Posterior cingulate gyrus (tissue), 11 donors: ENCODE measurements around the gene EPSTI1.

Experiments used
- DNase-seq, 10 donors: peaks; one replicate each; pipeline versions ENCODE4 v3.0.0 to v3.0.0-alpha.2; 2020 to 2021; ENCODE audit warnings: mixed read lengths in 3 of 10
- intact Hi-C: fragments of 100-400 bp; cut with DNase I; formaldehyde crosslinking; loops from one replicate; pipeline ENCODE4 v1.15.1; 2023

The EPSTI1 gene

DNA sequence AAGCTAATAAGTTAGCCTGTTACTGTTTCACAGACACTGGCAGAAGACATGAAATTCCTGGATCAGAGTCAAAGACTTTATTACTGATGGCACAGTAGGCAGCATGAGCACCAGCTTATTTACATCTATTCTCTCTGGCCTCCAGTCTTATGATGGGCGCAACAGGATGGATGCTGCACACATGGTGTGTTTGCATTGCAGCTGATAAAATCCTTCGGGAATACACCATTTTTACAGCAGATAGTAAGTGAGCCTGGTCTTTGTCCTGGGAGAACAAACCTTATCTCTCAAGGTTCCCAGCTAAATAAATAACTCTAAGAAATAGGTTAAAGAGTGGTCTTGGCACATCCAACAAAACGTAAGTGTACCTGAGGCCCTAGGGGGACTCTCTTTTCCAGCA lies 16.0 kb downstream of the EPSTI1 start:
- no peak for DNase-seq
- intact Hi-C loops: loop anchor here (10.0 kb wide), 1 partner anchor 889 kb away; no protein-coding TSS in a partner anchor

DNA sequence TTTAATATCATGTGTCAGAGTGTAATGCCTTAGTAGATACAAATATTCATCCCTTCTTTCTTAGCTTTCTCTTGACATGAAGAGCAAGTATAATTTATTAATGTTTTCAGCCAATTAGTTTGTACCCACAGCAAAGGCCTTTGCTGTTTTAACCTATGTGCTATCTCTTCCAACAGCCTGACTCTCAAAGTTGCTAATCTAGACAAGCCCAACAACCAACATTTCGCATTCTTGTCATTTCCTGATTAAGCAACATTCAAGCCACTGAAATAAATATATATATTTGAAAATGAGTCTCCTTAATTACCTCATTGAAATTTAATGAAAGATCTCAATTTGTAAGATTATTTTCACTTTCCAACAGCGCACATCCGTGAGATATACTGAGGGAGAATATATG lies 18.5 kb downstream of the EPSTI1 start:
- no peak for DNase-seq
- intact Hi-C loops: loop anchor here (10.0 kb wide), 1 partner anchor 891 kb away; no protein-coding TSS in a partner anchor

DNA sequence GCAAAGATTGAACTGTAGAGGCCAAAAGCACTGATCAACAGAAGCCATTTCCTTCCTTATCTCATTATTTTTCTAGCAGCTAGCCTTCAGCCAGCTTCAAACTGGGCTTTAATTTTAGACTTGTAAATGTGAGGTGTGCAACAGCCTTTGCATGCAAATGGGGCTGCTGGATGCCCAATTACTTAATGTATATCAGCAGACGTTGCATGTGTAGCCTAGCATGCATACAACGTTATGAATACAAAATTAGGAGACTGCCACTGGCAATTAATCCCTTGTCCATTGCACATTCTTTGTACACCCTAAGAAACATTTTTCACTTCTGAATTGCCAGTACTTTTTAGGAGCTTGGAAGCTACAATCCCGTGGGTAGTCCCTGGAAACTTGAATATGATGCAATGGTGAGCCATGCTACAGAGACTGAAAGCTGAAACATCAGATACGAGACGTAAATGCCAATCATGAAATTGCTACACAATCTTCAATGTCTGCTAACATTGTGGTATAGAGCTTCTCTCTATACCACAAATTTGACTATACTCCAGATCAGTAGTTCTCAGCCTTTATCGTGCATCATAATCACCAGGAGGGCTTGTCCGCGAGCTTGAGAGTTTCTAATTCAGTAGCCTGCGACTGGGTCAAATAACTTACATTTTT lies 20.2 kb downstream of the EPSTI1 start:
- no peak for DNase-seq
- intact Hi-C loops: loop anchor here (10.0 kb wide), 1 partner anchor 893 kb away; no protein-coding TSS in a partner anchor

DNA sequence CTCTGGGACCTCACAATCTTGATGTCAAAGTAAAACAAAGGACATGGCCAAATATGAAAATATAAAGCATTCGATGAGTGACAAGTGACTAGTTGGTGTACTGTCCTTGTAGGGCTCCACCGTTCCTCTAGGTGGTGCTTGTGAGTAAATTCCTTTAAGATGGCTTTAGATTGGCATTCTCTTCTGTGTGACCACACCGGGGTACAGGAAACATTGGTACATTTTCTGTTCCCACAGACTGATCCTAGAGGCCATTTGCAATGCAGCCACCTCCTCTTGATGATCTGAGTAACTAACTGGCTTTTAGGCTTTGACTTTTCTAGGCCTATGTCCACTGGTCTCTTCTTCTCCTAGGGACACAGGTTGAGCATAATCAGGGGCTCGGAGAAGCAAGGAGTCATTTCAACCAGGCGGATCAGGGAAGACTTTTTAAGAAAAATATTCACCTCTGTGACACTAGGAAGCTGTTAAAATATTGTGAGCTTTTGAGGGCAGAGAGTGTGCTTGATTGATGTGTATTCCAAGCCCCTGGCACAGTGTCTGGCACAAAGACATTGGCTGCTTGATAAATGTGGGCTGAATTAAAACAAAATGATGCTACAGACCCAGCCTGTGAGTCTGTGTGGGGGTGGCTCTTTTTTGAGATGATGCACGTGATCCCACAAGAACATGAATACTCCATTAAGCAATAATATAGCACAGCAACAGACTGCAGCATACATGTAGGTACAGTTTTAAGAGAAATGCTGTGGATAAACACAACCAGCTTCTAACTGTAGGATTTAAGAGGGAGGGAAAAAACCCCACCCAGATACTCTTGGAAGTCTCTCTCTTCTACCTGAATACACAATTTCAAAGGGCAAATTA lies 21.0 kb downstream of the EPSTI1 start:
- DNase-seq: peak in 1 of 10 donors; percentile 9

DNA sequence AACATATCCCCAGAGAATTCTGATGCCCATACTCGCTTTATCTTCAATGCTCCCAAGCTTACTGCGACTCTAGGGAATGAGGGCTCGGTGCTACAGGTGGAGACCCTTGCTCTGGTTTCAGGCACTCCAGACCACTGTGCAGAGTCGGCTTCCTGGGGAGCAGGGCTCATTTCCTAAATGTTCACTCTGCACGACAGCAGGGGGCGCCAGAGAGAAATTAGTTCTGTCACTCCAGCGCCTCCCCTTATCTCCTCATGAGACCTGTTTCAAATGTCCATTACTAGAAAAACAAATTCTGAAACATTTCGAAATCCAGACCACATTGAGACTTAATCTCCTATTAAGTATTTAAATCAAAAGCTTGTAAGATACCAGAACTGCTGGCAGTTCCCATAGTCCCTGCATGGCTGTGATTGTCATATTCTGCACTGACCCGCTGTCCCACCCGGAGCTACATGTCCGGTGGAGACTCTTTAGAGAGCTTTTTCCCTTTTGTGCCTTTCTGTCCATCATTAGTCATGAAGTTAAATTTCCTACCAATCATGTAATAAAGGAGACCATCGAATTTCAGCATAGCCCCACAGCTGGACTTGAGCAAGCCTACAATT lies 22.4 kb downstream of the EPSTI1 start:
- intact Hi-C loops: loop anchor here (10.0 kb wide), 2 partner anchors 835 to 895 kb away; no protein-coding TSS in a partner anchor

More for the DNA sequence above, 21.0 kb downstream of the EPSTI1 start:
- intact Hi-C loops: loop anchor here (10.0 kb wide), 1 partner anchor 894 kb away; no protein-coding TSS in a partner anchor

DNA sequence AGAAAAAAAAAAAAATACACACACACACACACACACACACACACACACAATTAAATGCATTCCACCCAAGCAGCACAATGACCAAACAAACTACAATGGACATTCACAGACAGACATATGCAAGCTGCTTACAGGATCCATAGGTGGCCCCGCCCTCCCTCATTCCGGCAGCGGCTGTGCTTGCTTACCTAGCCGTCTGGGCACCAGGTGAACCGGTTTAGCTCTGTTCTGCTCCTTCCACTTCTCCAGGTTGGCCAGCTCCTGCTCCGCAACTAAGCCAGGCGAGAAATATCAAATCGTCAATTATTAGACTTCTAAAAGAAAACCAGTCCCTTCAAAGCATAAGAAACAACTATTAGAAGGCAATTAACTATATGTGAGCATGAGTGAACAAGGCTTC lies 23.1 kb downstream of the EPSTI1 start:
- intact Hi-C loops: loop anchor here (10.0 kb wide), 1 partner anchor 836 kb away; no protein-coding TSS in a partner anchor
- DNase-seq: no peak

More for the DNA sequence above, 22.4 kb downstream of the EPSTI1 start:
- peak; percentile 22 to 94 (median 80) for DNase-seq

DNA sequence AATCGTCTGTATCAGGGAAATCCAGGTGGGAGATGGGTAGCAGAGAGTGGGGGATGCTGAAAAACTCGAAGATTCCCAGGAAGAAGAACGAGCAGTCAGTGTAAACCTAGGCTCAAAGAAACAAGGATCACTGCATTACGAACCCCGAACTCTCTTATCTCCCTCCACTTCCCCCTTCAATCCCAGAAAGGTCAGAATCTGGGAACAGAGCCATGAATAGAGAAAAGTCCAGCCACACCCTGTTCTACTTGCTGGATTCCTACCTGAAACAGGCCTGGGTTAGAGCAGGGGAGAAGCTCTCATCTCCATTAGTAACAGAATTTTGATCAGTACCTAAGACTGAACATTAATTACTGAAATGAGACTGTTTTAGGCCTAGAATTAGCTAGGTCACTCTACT lies 24.4 kb downstream of the EPSTI1 start:
- intact Hi-C loops: loop anchor here (10.0 kb wide), 1 partner anchor 837 kb away; no protein-coding TSS in a partner anchor
- no peak for DNase-seq

DNA sequence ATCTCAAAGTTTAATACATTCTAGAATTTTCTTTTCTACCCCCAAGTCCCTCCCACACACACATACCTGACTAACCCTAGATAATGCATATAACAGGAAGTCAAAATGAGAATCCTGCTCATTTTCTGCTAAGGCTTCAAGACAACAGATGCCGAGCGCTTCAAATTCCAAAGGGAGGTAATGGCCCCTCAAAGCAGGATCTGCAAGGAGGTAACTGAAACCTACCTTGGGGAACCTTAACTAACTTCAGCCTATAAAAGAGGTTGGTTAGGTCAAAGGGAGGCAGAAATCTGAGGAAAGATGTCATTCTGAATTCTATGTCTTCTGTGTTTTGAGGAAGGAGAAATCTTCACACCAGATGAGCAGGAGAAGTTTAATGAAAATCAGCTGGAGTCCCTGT lies 26.8 kb downstream of the EPSTI1 start:
- DNase-seq: no peak
- intact Hi-C loops: loop anchor here (10.0 kb wide), 1 partner anchor 840 kb away; no protein-coding TSS in a partner anchor

DNA sequence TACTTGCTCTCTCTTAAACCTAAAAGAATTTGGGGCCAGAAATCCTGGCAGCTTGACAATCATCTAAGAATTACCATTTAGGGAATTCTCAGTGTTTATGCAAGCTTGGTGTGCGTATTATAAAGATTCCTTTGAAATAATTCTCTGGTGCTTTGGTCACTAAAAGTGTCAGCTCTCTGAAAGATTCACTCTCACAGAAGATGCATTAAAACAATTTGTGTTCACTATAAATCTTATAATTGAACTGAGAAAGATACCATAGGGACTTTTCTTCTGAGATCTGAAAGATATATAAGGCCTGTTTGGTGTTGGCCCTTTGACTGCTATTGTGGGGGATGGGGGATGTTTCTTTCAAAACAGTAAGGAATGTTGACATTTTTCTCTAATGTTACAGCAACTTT lies 27.3 kb downstream of the EPSTI1 start:
- no peak for DNase-seq
- intact Hi-C loops: loop anchor here (10.0 kb wide), 1 partner anchor 840 kb away; no protein-coding TSS in a partner anchor

DNA sequence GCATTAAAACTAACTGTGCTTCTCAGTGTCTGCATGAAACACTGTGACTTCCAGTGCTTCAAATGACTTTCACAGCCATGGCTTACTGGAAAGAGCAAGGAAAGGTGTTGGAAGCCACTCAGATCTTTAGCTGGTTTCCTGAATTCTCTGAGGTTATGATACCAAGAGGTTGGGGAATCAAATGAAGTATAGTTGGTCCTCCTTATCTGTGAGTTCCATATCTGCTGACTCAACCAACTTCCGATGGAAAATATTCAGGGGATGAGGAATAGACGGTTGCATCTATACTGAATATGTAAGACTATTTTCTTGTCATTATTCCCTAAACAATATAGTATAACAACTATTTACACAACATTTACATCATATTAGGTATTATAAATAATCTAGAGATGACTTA lies 32.4 kb downstream of the EPSTI1 start:
- intact Hi-C loops: loop anchor here (10.0 kb wide), 1 partner anchor 845 kb away; no protein-coding TSS in a partner anchor
- no peak for DNase-seq

DNA sequence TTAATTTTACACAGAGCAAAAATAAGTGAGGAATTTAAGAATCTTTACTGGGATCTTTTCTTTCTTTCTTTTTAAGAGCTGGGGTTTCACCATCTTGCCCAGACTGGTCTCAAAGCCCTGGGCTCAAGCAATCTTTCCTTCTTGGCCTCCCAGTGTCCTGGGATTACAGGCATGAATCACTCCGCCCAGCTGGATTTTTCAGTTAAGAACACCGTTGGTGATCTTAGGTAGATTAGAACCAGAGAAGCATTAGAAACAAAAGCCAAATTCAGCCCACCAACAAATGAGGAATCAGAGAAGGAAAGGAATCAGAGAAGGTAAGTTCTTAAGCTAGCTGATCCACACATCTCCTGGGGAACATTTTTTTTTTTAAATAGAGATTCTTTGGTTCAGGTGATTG lies 34.2 kb downstream of the EPSTI1 start:
- intact Hi-C loops: no loop called here
- no peak for DNase-seq

DNA sequence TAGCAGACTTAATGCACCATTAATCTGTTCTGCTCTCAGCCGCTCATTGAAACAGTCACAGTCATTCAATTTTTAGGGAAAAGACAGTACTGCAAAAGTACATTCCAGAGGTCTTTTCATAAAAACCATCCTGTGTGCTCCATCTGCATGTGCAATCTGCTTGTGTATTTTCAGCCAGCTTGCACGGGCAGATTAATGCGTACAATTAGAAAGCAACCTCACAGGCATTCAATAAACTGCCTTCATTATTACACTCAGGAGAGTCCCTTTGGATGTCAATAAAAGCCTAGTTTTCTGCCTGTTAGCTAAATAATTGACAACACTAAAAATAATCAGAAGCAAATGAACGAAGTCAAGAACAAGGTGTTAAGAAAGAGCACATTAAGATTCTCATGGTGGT lies 41.9 kb downstream of the EPSTI1 start:
- no peak for DNase-seq
- intact Hi-C loops: no loop called here

DNA sequence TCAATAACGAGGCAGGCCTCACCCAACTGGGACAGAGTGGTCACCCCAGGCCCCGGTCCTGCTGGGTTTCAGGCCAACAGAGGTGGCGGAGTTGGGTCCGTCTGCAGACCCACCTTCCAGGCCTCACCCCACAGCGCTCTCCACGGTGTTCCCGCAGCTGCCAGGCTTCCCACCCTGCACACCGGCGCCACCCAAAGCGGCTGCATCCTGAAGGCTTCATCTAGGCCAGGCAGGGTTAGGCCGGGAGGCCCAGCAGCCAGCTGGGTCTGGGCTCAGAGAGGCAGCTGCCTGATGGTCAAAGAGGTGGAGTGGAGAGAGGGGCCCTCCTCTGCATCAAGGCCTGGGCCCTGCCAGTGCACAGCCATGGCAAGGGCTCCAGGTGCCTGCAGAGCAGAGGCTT lies 44.1 kb downstream of the EPSTI1 start:
- intact Hi-C loops: no loop called here
- DNase-seq: peak in 1 of 10 donors; percentile 78

DNA sequence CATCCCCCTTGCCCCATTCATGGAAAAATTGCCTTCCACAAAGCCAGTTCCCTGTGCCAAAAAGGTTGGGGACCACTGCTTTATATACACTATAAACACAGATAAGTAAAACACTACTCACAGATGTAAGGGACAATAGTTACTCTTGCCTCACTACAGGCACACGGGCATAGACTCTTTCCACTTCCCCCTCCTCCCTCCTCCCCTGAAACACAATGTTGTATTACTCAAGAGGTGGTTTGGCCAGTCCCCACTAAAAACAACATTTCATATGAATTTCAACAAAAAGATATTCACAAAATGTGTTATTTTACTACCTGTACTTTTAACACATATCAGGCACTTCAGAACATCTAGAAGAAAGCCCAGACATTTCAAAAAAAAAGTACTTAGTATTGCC lies 45.1 kb downstream of the EPSTI1 start:
- DNase-seq: no peak
- intact Hi-C loops: no loop called here

DNA sequence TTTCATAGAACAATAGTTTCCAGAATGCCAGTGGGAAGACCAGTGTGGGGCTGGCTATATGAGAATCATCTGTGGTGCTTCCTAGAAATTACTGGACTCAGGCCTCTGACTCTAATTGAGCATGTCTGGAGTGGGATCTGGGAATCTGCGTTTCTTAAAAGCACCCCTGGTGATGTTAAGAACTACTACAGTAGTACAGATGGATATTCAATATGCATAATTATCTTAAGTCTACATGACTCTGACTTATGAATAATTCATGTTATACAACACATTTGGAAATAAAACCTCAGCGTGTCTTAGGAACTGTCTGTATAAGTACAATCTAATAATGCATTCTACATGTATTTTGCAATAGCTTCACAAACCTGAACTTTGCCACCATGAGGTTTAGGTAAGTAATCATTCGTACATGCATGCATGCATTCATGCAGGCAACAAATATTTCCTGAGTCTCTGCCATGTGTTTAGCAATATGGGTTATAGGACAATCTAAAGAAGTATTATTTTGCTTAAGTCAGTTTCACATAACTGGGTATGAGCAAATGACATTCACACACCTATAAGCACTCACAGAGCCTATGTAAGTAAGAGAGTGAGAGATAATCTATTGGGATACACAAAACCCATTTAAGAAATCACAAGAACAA lies 62.0 kb downstream of the EPSTI1 start:
- no peak for DNase-seq
- intact Hi-C loops: no loop called here

DNA sequence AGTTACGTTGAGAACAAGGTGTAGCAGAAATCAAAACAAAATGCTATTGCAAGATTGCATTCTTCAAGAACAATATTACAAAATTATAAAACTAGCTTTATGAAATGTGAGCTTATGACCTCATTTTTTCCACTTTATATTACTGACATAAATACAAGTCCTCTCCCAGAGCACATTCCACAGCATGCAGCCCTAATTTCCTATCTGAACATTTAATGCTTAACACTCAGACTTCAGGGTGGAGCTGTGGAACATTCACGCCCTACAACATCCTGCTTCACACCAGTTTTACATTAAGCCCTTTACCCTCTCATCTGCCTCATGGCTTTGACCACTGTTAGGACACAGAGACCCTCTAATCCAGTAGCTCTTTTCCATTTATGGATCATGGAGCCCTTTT lies 65.5 kb downstream of the EPSTI1 start:
- no peak for DNase-seq
- intact Hi-C loops: no loop called here

DNA sequence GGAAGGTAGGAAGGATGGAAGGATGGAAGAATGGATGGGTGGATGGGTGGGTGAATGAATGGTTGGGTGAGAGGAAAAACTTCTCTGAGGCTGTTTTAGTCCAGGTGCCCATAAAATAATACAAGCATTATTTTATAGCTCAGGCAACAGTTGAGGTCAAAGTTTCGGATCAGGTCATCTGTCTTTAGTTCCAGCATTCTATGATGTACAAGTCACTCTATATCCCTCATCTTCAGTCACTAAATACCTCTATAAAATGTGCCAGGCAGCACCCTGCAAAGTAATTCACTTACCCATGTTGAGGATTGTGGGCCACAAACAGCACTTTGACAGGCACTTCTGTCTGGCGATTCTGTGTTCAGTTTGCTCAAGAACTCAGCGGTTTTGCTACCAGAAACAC lies 66.0 kb downstream of the EPSTI1 start:
- no peak for DNase-seq
- intact Hi-C loops: no loop called here

DNA sequence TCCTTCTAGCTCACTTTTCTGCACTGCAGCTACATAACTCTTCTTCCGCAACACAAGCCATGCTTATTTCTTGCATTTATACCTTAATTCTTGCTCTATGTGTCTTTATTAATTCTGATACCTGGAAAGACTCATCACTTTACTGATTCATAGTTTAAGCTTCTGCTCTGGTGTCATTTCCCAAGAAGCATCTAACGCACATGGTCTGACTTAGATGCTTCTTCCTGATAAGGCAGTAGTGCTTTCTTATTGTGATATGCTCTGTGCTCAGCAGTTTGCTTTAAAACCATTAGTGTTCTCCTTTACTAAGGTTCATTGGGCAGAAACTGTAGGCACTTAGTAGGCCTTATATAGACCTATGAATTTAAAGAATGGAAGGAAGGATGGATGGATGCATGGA lies 66.4 kb downstream of the EPSTI1 start:
- intact Hi-C loops: no loop called here
- DNase-seq: no peak

DNA sequence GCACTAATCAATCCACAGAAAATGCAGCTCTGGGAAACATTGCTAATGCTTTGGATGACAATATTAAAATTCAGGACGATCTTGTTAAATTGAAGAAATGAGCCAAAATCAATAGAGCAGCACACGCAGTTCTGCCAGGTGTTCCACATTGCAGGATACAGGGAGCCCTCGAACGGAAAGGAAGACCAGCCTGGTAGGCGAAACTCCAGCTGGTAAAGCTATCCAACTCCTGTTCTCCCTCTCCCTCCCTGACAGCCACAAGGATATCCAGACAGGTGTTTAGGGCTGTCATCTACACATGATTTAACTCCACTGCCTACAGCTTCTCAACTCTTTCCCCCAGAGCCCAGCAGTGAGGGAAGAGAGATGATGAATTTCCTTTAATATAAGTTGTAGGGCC lies 67.7 kb downstream of the EPSTI1 start:
- DNase-seq: no peak
- intact Hi-C loops: no loop called here

DNA sequence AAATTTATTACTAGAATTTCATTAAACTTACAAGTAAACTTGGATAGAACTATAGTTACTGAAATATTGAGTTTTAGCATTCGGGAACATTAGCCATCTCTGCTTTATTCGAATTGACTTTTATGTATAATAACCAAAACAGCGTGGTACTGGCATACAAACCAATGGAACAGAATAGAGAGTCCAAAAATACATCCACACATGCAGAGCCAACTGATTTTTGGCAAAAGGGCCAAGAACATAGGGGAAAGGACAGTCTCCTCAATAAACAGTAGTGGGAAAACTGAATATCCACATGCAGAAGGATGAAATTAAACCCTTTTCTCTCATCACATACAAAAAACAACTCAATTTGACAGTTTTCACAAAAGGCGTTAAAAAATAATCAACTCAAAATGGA lies 84.3 kb downstream of the EPSTI1 start:
- DNase-seq: no peak
- intact Hi-C loops: no loop called here
